NCI-H748 (cell line): ENCODE measurements around the gene P4HA2.
"Not testable (repeated sequence)": the region's sequence is repeated elsewhere in the genome, so short reads cannot be mapped to it uniquely, and the experiment has no call there.

Experiments
- DNase-seq: peaks from one replicate; lab custom pipeline; 2025; ENCODE audit not compliant: unreplicated experiment; lab: John Stamatoyannopoulos, UW

P4HA2 gene

DNA sequence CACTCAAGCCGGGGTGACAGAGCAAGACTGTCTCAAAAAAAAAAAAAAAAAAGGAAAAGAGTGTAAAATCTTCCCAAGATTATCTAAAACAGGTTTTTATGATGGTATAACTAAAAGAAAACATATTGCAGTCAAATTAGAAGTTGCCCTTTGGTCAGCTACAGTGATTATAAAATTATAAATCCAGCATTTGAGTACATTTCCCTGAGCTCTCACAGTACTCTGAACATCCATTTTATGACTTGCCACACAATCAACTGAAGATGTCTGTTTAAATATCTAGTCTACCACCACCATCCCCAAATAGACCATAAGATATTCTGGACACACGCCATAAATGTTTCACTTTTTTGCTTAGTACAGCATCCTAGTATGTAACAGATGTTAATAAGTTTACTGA is 77.1 kb downstream of the P4HA2 start:
- DNase-seq, result no peak

DNA sequence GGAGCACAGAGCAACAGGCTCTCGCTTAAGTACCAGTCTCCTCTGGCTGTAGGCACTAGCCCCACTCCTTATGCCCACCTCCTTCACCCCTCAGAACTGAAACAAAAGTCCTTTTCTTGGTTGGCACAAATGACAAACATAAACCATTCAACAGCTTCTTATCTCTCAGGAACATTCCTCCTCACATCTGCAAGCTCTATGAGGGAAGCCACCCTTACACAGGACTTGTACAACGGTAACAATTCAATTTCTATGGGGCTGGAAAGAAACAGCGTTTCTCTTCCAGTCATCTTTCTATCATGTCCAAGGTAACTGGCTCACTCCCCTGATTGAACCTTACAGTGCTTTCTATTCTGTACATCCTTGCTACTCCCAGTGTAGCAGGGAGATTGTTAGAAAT is 80.0 kb downstream of the P4HA2 start:
- DNase-seq, result no peak

DNA sequence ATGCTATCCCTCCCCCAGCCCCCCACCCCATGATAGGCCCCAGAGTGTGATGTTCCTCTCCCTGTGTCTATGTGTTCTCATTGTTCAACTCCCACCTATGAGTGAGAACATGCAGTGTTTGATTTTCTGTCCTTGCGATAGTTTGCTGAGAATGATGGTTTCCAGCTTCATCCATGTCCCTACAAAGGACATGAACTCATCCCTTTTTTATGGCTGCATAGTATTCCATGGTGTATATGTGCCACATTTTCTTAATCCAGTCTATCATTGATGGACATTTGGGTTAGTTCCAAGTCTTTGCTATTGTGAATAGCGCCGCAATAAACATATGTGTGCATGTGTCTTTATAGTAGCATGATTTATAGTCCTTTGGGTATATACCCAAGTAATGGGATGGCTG is 82.3 kb downstream of the P4HA2 start:
- not testable (repeated sequence) for DNase-seq

- no peak for DNase-seq
These were observed 84.5 kb downstream of the P4HA2 start for GRCh38 chr5:132143148-132143547.

GRCh38 chr5:132142459-132142858 is 85.2 kb downstream of the P4HA2 start:
- no peak for DNase-seq
